ENCODE measurements around the gene NACA. TPM values are rescaled to one million over a fixed set of nuclear protein-coding genes. Genes with fewer than 3 reads are reported as not detected.
A peak's percentile ranks its signal among the peaks of the same experiment; 100 is the strongest.

The NACA gene
- total and polyA plus RNA-seq, 2 experiments from 2014 or later = 1,081 to 2,495 TPM

DNA sequence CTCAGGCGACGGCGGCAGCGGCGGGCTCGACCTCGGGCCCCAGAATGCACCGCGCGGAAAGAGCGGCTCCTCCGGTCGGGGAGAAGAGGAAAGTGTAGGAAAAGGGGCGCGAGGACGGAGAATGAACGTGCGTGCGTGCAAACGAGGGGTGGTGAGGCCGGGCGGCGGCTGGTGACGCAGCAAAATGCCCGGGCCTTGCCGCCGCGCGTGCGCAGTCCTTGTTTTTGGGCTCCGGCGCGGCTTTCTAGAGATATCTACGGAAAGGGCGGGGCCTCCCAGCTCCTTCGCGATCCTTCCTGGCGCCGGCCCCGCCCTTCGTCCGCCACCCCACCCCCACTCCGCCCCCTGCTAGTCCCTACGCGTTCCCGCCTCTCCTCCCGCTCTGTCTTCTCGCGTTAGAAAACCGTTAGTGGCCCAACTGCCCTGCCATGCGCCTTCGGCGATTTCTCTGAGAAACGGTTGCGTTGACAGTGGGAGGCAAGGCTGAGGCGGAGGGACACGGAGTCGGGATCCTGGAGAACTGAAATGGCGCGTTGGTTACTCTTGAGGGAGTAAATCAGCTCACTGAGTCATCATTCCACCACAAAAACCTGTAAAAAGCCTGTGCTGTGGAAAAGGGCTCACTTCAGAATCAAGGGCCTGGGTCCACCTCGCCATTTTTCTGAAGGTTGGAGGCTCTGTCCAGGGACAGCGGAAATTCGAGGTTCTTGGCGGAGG is 36.8 kb downstream of the NACA start, which contains the start of gene PTGES3:
Gene PTGES3 (minus strand): TSS at position 156 of the 717 bp plus-strand sequence. CDS start 285 bp downstream, outside the sequence.
- Histone ChIP-seq H3K36me3 (ENCODE audit: insufficient read depth) (peaks cover 3% of the 10 kb centered on the region; the same call in 1 of the 2 replicates), H4K20me1 (replicated peaks; ENCODE audit: insufficient read depth) (peaks cover 32% of the 10 kb centered on the region), H3K4me2 (peak within 1 kb of the TSS; percentile 94), H3K27me3 (ENCODE audit: insufficient read depth) (no peaks in the 10 kb centered on the region), H3K27ac (ENCODE audit: low read depth) (peak within 1 kb of the TSS; percentile 100), H3K9me2 (ENCODE audit: insufficient read depth) (no peaks in the 10 kb centered on the region), H3K4me3 (peak within 1 kb of the TSS; percentile 98), H2AFZ (peak within 1 kb of the TSS; percentile 64; the same call in 1 of the 2 replicates), H3K79me2 (replicated peaks; ENCODE audit: insufficient read depth) (peaks cover 51% of the 10 kb centered on the region), H3K4me1 (ENCODE audit: insufficient read depth) (peaks cover 24% of the 10 kb centered on the region), H3F3A (replicated peaks; ENCODE audit: low read depth) (peaks cover 25% of the 10 kb centered on the region)
- peaks cover 38% of the 10 kb centered on the region for H3K36me3 Mint-ChIP-seq (ENCODE audit: low read depth)
- peaks cover 3% of the 10 kb centered on the region; the same call in 1 of the 3 replicates for H3K9me3 Mint-ChIP-seq
- H3K27me3 Mint-ChIP-seq (ENCODE audit: insufficient read depth, low read depth, poor library complexity) = peaks cover 28% of the 10 kb centered on the region
- peak; percentile 99 for DNase-seq (ENCODE audit: low spot score)
- peak; percentile 94 for TF ChIP-seq POLR2AphosphoS5 (IDR thresholded peaks at IDR 0.05; ENCODE audit: low read depth)
- TF ChIP-seq ZNF331 (CRISPR knock-in tag; IDR thresholded peaks at IDR 0.05; ENCODE audit: low read depth) = no peak
- peak; percentile 92 for TF ChIP-seq CREB1 (CRISPR knock-in tag; IDR thresholded peaks at IDR 0.05; ENCODE audit: low read depth)
- no peak for TF ChIP-seq ZNF114 (CRISPR knock-in tag; IDR thresholded peaks at IDR 0.05)
- peak; percentile 57; the same call in 1 of the 2 replicates for TF ChIP-seq ETS1 (IDR thresholded peaks at IDR 0.05)
- H3K4me3 Mint-ChIP-seq = peak within 1 kb of the TSS; percentile 100
- ATAC-seq = peak; percentile 78
- peaks cover 17% of the 10 kb centered on the region for H3K4me1 Mint-ChIP-seq
- H3K27ac Mint-ChIP-seq = peak within 1 kb of the TSS; percentile 99

DNA sequence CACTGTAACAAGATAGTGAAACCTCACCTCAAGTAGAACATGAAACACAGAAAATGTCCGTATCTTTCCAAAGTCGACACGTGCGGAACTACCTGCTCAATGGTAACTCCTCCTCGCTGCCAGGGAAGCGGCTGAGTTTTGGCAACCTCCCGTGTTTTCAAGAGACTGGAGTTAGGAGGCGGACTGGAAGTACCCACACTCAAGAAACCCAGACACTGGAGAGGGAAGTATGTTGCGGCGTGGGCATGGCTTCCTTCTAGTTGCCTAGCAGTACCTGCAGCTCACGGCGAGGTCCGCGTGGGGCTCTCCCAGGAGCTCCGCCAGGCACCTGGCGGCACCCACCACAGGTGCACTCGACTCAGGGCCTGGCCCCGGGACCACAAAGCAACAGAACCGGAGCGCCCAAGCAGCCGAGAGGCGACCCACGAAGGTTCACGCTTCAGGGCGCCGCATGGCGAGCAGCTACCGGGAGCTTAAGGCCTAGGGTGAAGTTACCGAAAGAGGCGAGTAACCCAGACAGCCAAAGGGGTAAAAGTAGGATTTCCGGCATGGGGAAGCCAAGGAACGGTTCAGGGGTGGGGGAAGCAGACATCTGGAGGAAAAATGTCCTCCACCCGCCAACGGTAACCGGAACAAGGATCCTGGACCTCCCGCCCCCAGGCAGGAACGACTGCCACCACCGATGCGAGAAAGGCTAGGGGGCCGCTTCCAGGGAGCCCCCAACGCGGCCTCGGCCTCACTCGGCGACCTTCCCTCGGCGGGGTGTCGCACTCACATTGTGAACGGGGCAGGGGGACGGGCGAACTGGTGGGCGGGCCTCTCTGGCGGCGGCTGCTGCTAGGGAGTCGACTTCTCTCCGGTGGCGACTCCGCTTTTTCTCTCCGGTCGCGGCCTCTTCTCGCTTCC is 37.6 kb downstream of the NACA start:
- H3K27me3 Mint-ChIP-seq (ENCODE audit: insufficient read depth, low read depth, poor library complexity) = peaks cover 28% of the 10 kb centered on the region
- Histone ChIP-seq H3K4me3 (peak overlapping the region; percentile 98), H2AFZ (no peak overlapping the region), H3K9me2 (ENCODE audit: insufficient read depth) (no peaks in the 10 kb centered on the region), H3K27ac (ENCODE audit: low read depth) (peak overlapping the region; percentile 100), H3K4me1 (ENCODE audit: insufficient read depth) (peaks cover 30% of the 10 kb centered on the region), H3K4me2 (peak overlapping the region; percentile 94), H3K27me3 (ENCODE audit: insufficient read depth) (no peaks in the 10 kb centered on the region), H3F3A (replicated peaks; ENCODE audit: low read depth) (peaks cover 28% of the 10 kb centered on the region), H3K36me3 (ENCODE audit: insufficient read depth) (peaks cover 3% of the 10 kb centered on the region; the same call in 1 of the 2 replicates), H4K20me1 (replicated peaks; ENCODE audit: insufficient read depth) (peaks cover 39% of the 10 kb centered on the region), H3K79me2 (replicated peaks; ENCODE audit: insufficient read depth) (peaks cover 59% of the 10 kb centered on the region)
- DNase-seq (ENCODE audit: low spot score) (no peak), ATAC-seq (peak; percentile 39)
- H3K4me1 Mint-ChIP-seq = peaks cover 17% of the 10 kb centered on the region
- H3K4me3 Mint-ChIP-seq = peak overlapping the region; percentile 100
- H3K27ac Mint-ChIP-seq = peak overlapping the region; percentile 99
- H3K36me3 Mint-ChIP-seq (ENCODE audit: low read depth) = peaks cover 44% of the 10 kb centered on the region
- peaks cover 3% of the 10 kb centered on the region; the same call in 1 of the 3 replicates for H3K9me3 Mint-ChIP-seq
- no peak for TF ChIP-seq EZH2phosphoT487 (IDR thresholded peaks at IDR 0.05; ENCODE audit: unreplicated experiment)
- TF ChIP-seq, protein P1, sequence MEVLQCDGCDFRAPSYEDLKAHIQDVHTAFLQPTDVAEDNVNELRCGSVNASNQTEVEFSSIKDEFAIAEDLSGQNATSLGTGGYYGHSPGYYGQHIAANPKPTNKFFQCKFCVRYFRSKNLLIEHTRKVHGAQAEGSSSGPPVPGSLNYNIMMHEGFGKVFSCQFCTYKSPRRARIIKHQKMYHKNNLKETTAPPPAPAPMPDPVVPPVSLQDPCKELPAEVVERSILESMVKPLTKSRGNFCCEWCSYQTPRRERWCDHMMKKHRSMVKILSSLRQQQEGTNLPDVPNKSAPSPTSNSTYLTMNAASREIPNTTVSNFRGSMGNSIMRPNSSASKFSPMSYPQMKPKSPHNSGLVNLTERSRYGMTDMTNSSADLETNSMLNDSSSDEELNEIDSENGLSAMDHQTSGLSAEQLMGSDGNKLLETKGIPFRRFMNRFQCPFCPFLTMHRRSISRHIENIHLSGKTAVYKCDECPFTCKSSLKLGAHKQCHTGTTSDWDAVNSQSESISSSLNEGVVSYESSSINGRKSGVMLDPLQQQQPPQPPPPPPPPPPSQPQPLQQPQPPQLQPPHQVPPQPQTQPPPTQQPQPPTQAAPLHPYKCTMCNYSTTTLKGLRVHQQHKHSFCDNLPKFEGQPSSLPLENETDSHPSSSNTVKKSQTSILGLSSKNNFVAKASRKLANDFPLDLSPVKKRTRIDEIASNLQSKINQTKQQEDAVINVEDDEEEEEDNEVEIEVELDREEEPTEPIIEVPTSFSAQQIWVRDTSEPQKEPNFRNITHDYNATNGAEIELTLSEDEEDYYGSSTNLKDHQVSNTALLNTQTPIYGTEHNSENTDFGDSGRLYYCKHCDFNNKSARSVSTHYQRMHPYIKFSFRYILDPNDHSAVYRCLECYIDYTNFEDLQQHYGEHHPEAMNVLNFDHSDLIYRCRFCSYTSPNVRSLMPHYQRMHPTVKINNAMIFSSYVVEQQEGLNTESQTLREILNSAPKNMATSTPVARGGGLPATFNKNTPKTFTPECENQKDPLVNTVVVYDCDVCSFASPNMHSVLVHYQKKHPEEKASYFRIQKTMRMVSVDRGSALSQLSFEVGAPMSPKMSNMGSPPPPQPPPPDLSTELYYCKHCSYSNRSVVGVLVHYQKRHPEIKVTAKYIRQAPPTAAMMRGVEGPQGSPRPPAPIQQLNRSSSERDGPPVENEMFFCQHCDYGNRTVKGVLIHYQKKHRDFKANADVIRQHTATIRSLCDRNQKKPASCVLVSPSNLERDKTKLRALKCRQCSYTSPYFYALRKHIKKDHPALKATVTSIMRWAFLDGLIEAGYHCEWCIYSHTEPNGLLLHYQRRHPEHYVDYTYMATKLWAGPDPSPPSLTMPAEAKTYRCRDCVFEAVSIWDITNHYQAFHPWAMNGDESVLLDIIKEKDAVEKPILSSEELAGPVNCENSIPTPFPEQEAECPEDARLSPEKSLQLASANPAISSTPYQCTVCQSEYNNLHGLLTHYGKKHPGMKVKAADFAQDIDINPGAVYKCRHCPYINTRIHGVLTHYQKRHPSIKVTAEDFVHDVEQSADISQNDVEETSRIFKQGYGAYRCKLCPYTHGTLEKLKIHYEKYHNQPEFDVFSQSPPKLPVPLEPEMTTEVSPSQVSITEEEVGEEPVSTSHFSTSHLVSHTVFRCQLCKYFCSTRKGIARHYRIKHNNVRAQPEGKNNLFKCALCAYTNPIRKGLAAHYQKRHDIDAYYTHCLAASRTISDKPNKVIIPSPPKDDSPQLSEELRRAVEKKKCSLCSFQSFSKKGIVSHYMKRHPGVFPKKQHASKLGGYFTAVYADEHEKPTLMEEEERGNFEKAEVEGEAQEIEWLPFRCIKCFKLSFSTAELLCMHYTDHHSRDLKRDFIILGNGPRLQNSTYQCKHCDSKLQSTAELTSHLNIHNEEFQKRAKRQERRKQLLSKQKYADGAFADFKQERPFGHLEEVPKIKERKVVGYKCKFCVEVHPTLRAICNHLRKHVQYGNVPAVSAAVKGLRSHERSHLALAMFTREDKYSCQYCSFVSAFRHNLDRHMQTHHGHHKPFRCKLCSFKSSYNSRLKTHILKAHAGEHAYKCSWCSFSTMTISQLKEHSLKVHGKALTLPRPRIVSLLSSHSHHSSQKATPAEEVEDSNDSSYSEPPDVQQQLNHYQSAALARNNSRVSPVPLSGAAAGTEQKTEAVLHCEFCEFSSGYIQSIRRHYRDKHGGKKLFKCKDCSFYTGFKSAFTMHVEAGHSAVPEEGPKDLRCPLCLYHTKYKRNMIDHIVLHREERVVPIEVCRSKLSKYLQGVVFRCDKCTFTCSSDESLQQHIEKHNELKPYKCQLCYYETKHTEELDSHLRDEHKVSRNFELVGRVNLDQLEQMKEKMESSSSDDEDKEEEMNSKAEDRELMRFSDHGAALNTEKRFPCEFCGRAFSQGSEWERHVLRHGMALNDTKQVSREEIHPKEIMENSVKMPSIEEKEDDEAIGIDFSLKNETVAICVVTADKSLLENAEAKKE (CRISPR knock-in tag; IDR thresholded peaks at IDR 0.05) = no peak
- no peak for TF ChIP-seq CREB1 (CRISPR knock-in tag; IDR thresholded peaks at IDR 0.05; ENCODE audit: low read depth)
- no peak for TF ChIP-seq ETS1 (IDR thresholded peaks at IDR 0.05)
- no peak; the same call in 1 of the 2 replicates for TF ChIP-seq POLR2AphosphoS5 (IDR thresholded peaks at IDR 0.05; ENCODE audit: low read depth)
- no peak for TF ChIP-seq JUNB (IDR thresholded peaks at IDR 0.05; ENCODE audit: unreplicated experiment)
- TF ChIP-seq ZNF114 (CRISPR knock-in tag; IDR thresholded peaks at IDR 0.05) = no peak
